ENCODE measurements around the gene EXO1. TPM values are rescaled to one million over a fixed set of nuclear protein-coding genes. Genes with fewer than 3 reads are reported as not detected.

The EXO1 gene
- polyA plus RNA-seq, 1 donor (not counting 4 experiments of a cell fraction or from before 2014, with no cell fraction given), result 5.4 TPM

- H2AFZ ChIP-seq (ENCODE audit: control insufficient read depth, low read length), result no peak overlapping the region
- H3K36me3 ChIP-seq (ENCODE audit: control insufficient read depth in 2 of 2, extremely low read depth in 1 of 2, insufficient read depth in 2 of 2, low read length in 2 of 2), result no peaks in the 10 kb centered on the region
- H3K9me3 ChIP-seq (ENCODE audit: control insufficient read depth, low read depth, low read length), result no peaks in the 10 kb centered on the region
- DNase-seq (ENCODE audit: low read depth, low spot score) (no peak), FAIRE-seq (no peak)
- no peak overlapping the region for H3K4me3 ChIP-seq (ENCODE audit: control insufficient read depth in 2 of 3, extremely low read depth in 1 of 3, insufficient read depth in 2 of 3, low read depth in 1 of 3, low read length in 3 of 3)
- dilution Hi-C loops (cut with MboI; ENCODE audit: extremely low pct_ligation_motif_present, low sequenced_read_pairs), result no loop called here
- H4K20me1 ChIP-seq (ENCODE audit: control insufficient read depth, extremely low read depth, insufficient read depth, low read length), result no peaks in the 10 kb centered on the region
- H3K9ac ChIP-seq (ENCODE audit: control insufficient read depth, extremely low read depth, insufficient read depth, low read length), result no peak overlapping the region
- no peaks in the 10 kb centered on the region for H3K4me1 ChIP-seq (ENCODE audit: control insufficient read depth, extremely low read depth, insufficient read depth, low read length)
- no peaks in the 10 kb centered on the region for H3K79me2 ChIP-seq (ENCODE audit: control insufficient read depth, insufficient read depth, low read length)
- no peak overlapping the region for H3K4me2 ChIP-seq (ENCODE audit: control insufficient read depth, extremely low read depth, insufficient read depth, low read depth, low read length)
- TF ChIP-seq EZH2 (IDR thresholded peaks at IDR 0.05; ENCODE audit: low read length) (no peak), CTCF (optimal IDR thresholded peaks at IDR 0.05 in 1 of 3, IDR thresholded peaks at IDR 0.05 in 1 of 3, conservative IDR thresholded peaks at IDR 0.05 in 1 of 3; ENCODE audit: extremely low read depth in 1 of 3, insufficient read depth in 2 of 3, low read length in 3 of 3) (no peak)
- H3K27ac ChIP-seq (ENCODE audit: control insufficient read depth, insufficient read depth, low read length), result no peak overlapping the region
- no peaks in the 10 kb centered on the region for H3K27me3 ChIP-seq (ENCODE audit: control insufficient read depth, extremely low read depth, insufficient read depth, low read length)
- no peaks in the 10 kb centered on the region for H3K9me1 ChIP-seq (ENCODE audit: control insufficient read depth, extremely low read depth, insufficient read depth, low read length)
Measured at GRCh38 chr1:241918879-241919278, 70.9 kb downstream of the EXO1 start.

- Histone ChIP-seq H3K36me3 (ENCODE audit: control insufficient read depth in 2 of 2, extremely low read depth in 1 of 2, insufficient read depth in 2 of 2, low read length in 2 of 2) (no peaks in the 10 kb centered on the region), H3K9me3 (ENCODE audit: control insufficient read depth, low read depth, low read length) (no peaks in the 10 kb centered on the region), H3K9me1 (ENCODE audit: control insufficient read depth, extremely low read depth, insufficient read depth, low read length) (no peaks in the 10 kb centered on the region), H4K20me1 (ENCODE audit: control insufficient read depth, extremely low read depth, insufficient read depth, low read length) (no peaks in the 10 kb centered on the region), H3K79me2 (ENCODE audit: control insufficient read depth, insufficient read depth, low read length) (no peaks in the 10 kb centered on the region), H3K4me1 (ENCODE audit: control insufficient read depth, extremely low read depth, insufficient read depth, low read length) (no peaks in the 10 kb centered on the region), H2AFZ (ENCODE audit: control insufficient read depth, low read length) (no peak overlapping the region), H3K27me3 (ENCODE audit: control insufficient read depth, extremely low read depth, insufficient read depth, low read length) (no peaks in the 10 kb centered on the region), H3K4me3 (ENCODE audit: control insufficient read depth in 2 of 3, extremely low read depth in 1 of 3, insufficient read depth in 2 of 3, low read depth in 1 of 3, low read length in 3 of 3) (no peak overlapping the region), H3K4me2 (ENCODE audit: control insufficient read depth, extremely low read depth, insufficient read depth, low read depth, low read length) (no peak overlapping the region), H3K27ac (ENCODE audit: control insufficient read depth, insufficient read depth, low read length) (no peak overlapping the region), H3K9ac (ENCODE audit: control insufficient read depth, extremely low read depth, insufficient read depth, low read length) (no peak overlapping the region)
- TF ChIP-seq CTCF (optimal IDR thresholded peaks at IDR 0.05 in 1 of 3, IDR thresholded peaks at IDR 0.05 in 1 of 3, conservative IDR thresholded peaks at IDR 0.05 in 1 of 3; ENCODE audit: extremely low read depth in 1 of 3, insufficient read depth in 2 of 3, low read length in 3 of 3) (no peak), EZH2 (IDR thresholded peaks at IDR 0.05; ENCODE audit: low read length) (no peak)
- DNase-seq (ENCODE audit: low read depth, low spot score) (no peak), FAIRE-seq (no peak)
- dilution Hi-C loops (cut with MboI; ENCODE audit: extremely low pct_ligation_motif_present, low sequenced_read_pairs), result no loop called here
Measured at GRCh38 chr1:241924080-241924808, 76.2 kb downstream of the EXO1 start.

All from keratinocyte (primary cell).